Right hindlimb (tissue), 1 donor: Measurements from ENCODE around the gene IRF9.
"Not testable (repeated sequence)": the region's sequence is repeated elsewhere in the genome, so short reads cannot be mapped to it uniquely, and the experiment has no call there.

Experiments used
- DNase-seq: peaks from one replicate; pipeline ENCODE4 v3.0.0-alpha.2; 2018

The IRF9 gene

DNA sequence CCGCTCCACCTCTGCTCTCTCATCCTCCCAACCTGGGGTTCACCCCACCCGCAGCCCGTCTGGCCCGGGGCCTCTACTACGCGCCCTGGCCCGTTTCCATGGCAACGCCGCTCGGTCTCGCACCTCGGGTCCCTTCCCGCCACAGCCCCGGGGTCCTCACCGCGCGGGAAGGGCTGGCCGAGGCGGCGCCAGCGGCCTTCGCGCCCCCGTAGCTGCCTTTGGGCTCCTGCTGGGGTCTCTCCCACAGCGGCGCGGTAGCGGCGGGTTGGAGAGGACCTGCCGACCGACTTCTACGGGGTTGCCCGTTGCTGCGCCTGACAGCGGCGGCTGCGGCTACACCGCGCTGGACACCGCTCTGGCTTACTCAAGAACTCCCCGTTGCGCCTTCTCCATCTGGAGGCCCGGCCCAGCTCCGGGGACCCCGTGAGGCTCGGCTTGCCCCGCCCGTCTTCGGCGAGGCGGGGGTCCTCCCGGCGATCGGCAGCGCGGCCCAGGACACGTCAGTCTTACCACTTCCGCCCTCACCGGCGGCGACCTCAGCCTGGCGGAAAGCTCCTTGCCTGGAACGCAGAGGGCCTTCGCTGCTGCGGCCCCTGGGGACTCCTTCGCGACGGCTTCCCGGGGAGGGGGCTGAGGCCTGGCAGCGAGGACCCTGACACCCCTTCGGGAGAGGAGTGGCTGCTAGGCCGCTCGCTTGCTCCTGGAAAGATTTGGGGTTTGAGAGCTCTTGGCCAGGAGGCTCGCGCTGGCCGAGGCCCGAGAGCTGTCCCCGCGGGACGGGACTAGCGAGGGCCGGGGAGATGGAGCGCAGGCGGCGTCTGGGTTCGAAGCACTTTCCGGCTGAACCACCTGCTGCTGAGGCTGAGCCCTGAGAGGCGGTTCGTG, 34.4 kb downstream of the IRF9 start, which contains the start of gene TM9SF1:
TM9SF1 (minus strand) TSS at position 256 of the 885 bp plus-strand sequence. CDS start 422 bp downstream, outside the sequence.
- peak; percentile 93 for DNase-seq

DNA sequence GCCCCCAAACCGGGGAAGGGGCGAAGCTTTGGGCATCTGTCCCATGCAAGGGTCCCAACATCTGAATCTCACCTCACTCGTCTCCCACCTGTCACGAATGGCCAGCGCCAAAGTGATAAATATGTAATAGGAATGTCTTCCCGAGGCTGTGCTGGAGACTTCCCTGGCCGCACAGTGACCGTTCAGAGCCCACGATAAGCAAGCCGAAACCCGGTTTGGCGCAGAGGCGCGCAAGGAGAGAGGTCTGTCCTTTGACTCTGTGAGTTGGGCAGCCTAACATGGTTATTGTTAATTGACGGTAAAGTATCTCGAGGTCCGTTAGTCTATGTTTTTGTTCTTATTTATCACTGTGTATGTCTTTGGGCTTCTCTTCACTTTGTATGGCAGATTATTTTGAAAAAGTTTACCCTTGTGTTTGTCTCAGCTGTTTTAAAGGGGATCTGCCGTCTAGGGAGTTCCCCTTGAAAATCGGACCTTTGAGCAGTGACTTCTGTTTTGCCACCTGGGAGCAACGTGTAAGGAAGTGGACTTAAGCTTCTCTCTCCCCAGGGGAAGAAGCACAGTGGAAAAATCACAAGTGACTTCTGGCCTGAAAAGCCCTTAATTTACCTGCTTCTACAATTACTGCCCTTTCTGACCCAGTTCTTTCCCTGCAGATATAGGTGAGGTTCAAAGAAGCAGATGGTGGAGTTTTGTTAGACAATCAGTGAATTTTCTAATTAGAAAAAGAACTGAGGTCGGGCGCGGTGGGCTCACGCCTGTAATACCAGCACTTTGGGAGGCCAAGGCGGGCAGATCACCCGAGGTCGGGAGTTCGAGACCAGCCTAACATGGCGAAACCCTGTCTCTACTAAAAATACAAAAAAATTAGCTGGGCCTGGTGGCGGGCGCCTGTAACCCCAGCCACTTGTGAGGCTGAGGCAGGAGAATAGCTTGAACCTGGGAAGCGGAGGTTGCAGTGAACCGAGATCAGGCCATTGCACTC, 35.3 kb downstream of the IRF9 start:
- no peak for DNase-seq

DNA sequence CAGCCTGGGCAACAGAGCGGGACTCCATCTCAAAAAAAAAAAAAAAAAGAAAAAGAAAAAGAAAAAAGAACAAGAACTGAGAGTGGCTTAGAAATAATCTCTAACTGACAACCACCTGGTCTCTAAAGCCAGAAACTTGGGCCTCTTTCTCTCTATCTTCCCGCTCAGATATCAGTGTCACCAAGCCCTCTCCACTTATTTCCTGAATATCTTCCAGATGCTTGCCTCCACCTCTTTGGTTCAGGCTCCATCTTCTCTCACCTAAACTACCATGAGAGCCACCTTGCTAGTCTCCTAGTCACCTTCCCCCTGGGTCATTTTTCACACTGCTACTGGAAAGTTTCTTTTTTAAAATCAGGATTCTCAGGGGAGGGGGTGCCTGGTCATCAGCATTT, 36.0 kb downstream of the IRF9 start:
- DNase-seq: no peak

DNA sequence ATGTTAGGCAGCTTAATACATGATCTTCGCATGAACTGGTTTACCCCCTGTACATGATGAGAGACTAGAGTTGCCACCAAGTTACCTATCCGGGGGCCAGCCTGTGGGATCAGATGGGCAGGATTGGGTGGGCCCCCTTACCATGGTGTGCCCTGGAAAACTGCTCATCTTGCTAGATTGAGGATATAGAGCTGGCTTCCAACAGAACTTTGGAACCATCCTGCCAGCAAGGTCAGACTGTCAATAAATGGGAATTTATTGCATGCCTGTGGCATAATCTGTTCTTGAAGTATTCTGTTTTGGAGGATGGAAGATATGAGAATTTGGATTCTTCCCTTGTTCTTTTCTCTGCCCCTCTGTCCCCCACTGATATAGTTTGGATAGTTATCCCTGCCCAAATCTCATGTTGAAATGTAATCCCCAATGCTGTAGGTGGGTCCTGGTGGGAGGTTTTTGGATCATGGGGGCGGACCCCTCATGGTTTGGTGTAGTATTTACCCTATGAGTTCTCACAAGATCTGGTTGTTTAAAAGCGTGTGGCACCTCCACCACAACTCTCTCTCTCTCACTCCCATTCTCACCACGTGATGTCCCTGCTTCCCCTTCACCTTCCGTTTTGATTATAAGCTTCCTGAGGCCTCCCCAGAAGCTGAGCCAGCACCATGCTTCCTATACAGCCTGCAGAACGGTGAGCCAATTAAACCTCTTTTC, 37.9 kb downstream of the IRF9 start:
- DNase-seq: no peak

DNA sequence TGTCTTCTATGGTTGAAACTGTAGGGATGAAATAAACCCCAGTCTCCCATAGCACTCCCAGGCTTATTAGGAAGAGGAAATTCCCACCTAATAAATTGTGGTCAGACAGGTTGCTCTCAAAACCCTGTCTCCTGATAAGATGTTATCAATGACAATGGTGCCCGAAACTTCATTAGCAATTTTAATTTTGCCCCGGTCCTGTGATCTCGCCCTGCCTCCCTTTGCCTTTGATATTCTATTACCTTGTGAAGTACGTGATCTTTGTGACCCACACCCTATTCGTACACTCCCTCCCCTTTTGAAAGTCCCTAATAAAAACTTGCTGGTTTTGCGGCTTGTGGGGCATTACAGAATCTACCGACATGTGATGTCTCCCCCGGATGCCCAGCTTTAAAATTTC, 41.5 kb downstream of the IRF9 start:
- DNase-seq: not testable (repeated sequence)

DNA sequence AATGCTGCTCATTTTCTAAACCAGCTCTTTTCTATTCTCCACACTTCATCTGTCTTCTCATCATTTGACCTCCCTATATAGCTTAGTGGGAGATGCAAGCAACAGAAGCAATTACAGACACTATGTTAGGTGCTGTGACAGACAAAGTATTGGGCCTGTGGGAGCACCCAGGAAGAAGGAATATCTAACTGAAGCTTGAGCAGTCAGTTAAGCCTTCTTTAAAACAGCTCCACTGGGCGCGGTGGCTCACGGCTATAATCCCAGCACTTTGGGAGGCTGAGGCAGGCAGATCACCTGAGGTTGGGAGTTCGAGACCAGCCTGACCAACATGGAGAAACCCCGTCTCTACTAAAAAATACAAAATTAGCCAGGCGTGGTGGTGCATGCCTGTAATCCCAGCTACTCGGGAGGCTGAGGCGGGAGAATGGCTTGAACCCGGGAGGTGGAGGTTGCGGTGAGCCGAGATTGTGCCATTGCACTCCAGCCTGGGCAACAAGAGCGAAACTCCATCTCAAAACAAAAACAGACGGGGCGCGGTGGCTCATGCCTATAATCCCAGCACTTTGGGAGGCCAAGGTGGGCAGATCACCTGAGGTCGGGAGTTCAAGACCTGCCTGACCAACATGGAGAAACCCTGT, 42.3 kb downstream of the IRF9 start:
- DNase-seq: not testable (repeated sequence)

DNA sequence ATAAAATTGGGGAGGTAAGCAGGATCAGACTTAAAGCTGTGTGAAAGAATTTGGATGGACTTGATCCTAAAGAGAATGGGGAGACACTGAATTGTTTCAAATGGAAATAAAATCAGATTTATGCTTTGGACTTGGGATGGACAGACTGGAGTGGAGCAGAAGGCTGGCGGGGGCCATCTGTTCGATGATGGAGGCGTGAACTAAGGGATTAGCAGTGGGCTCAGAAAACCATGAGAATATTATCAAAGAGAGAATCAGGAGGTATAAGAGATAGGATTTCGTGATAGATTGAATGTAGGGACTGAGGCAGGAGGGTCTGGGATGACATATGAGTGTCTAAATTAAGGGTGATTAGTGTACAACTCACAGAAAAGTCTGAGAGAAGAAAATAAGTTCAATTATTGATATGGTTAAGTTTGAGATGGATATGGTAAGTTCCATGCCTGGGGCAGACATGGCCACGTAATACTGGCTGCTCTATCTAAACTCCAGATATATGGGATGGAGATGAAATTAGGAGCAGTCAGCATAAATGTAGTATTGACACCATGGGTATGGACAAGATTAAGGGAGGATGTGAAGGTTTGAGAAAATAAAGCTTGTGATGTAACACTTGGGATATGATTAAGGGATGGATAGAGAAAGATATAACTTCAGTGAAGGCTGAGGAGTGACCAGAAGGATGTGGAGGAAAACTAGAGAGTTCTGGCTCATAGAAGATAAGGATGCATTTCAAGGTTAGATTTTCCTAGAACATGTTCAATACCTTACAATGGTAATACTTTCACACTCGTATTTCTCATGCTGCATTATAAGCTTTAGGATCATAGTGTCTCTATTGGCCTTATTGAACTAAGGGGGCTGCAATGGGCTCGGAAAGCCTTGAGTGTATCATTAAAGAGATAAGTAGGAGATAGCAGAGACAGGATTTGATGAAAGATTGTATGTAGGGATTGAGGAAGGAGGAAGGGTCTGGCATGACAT, 43.4 kb downstream of the IRF9 start:
- DNase-seq: no peak

DNA sequence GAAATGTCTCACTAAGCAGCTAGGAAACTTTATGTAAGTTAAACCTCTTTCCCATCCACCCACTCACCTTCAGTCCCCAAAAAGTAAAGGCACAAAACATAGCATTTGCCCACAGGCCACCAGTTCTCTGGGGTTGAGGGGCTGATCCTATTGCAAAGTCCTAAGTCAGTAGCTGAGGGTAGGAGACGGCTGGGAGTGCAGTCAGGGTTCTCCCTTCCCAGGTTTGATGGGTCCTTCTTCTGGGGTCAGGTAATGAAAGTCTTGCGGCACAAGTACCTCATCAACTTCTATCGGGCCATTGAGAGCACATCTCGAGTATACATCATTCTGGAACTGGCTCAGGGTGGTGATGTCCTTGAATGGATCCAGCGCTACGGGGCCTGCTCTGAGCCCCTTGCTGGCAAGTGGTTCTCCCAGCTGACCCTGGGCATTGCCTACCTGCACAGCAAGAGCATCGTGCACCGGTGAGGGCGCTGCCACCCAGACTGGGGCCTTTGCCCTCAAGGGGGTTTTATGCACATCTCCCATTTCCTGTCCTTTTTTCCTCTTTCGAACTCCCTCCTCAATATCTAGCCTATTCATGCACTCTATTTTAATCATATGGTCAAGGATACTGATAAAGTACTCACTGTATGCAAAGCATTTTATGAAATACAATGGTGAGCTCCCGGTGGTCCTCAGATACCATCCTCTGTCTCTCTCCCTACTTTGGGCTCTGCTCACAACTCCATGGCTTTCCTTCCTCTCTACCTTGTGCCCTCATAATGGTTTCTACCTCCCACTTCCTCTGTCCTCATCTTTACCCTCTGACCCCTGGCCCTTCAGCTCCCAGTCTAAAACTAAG, 45.4 kb downstream of the IRF9 start:
- DNase-seq: no peak

DNA sequence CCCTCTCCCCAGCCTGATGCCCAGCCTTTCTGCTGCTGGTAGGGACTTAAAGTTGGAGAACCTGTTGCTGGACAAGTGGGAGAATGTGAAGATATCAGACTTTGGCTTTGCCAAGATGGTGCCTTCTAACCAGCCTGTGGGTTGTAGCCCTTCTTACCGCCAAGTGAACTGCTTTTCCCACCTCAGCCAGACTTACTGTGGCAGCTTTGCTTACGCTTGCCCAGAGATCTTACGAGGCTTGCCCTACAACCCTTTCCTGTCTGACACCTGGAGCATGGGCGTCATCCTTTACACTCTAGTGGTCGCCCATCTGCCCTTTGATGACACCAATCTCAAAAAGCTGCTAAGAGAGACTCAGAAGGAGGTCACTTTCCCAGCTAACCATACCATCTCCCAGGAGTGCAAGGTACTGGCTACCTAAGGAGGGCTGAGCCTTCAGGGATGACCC, 46.1 kb downstream of the IRF9 start:
- no peak for DNase-seq

DNA sequence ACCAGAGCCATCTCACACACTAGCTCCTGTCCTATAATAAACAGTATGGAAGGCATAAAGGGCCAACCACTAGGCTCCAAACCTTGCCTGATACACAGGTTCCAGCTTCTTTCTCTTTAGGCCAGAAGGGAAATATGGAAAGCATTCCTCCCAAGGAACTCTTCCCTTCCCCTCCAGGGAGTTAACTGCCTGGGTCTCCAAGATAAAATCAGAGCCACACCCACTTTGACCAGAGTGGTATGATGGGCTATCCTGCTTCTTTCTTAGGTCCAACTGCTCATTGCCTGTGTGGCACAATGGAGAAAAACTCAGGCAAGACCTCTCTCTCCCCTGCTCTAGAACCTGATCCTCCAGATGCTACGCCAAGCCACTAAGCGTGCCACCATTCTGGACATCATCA, 46.6 kb downstream of the IRF9 start:
- no peak for DNase-seq

DNA sequence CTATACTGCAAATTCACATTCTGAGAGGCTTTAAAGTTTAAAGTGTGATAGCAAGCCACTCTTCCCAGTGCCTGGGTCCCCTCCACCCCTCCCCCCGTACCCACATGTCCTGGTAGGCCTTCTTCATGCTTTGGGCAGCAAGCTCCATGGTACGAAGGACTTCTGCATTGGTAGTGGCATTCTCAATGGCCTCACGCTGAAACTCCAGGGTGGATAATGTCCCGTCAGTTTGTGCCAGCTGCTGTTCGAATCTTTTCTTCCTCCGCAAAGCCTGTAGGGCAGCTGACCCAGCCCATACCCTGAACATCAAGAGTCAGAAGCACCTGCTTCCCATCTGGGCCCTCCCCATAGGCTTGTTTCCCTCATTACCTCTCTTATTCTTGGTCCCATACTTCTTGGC, 50.2 kb downstream of the IRF9 start:
- DNase-seq: no peak

DNA sequence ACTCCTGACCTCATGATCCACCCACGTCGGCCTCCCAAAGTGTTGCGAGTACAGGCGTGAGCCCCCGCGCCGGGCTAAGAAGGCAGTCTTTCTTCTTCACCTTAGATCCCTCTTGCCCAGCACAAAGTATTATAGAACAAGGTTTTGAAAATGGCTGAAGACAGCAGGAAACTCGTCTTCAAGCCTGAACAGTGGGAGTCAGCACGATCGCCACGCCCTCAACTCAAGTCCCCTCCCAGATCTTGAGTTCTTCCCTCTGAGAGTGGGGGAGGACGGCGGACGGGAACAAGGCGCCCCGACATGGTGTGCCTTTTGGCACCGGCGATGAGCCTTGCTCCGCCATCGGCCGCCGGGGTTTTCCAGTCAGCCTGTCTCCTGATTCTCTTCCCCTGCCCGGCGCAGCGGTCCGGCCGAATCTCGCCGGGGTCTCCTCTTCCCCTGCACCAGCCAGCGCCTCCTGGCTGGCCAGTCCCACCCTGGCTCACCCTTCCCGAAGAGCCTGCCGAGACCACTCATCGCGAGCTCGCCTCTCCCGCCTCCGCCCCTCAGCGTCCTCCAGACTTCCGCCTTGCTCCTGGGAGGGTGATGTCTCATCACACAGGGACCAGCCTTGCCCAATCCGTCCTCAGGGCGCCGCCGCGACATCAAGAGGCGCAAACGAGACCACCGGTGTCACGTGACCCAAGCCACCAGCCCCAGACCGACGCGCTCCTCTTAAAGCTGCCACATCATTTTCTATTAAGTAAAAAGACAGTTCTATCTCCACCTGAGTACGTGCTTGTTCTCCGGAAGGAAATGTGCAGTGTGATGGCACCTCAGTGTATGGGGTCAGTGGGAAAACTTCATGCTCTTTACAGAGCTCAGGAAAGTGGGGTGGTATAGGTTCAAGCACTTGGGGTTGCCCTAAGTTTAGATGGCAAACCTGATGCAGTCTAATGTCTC, 52.1 kb downstream of the IRF9 start, which contains the start of gene CHMP4A:
CHMP4A (minus strand) TSS at position 565 of the 942 bp plus-strand sequence; CDS start at position 516, 49 bp downstream.
- peak; percentile 98 for DNase-seq

DNA sequence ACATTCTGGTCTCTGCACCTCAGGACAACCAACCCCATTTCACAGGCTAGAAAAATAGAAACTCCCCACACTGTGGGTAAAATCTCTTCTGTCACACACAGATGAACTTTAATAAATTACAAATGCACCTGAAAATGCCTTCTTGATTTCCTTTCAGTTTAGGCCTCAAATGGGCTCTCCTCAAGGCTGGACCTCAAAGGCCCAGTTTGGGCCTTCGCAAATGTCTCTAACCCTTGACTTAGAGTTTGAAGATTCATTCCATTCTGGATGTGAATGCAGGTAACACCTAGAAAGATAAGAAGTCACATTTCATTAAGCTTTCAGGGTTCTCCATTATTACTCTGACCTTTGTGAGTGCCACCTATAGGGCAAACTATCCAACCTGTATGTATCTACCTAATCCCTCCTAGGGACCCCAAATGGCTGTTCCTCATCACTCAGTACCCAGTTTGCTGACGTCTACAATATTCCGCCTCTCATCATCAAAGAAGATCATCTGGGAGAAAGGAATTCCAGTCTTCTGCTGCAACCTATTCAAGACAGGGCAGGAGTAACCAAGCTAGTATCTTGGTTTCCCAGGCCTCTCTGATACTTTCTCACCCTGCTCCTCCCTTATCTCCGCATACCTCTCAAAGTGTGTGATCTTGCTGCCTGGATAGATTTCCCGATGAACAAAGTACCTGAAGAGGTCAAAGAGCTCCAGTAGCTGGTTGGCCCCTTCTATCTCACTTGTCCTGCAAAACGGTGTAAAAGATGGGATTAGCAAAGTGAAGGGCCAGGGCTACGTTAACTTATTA, 53.0 kb downstream of the IRF9 start:
- DNase-seq: no peak

DNA sequence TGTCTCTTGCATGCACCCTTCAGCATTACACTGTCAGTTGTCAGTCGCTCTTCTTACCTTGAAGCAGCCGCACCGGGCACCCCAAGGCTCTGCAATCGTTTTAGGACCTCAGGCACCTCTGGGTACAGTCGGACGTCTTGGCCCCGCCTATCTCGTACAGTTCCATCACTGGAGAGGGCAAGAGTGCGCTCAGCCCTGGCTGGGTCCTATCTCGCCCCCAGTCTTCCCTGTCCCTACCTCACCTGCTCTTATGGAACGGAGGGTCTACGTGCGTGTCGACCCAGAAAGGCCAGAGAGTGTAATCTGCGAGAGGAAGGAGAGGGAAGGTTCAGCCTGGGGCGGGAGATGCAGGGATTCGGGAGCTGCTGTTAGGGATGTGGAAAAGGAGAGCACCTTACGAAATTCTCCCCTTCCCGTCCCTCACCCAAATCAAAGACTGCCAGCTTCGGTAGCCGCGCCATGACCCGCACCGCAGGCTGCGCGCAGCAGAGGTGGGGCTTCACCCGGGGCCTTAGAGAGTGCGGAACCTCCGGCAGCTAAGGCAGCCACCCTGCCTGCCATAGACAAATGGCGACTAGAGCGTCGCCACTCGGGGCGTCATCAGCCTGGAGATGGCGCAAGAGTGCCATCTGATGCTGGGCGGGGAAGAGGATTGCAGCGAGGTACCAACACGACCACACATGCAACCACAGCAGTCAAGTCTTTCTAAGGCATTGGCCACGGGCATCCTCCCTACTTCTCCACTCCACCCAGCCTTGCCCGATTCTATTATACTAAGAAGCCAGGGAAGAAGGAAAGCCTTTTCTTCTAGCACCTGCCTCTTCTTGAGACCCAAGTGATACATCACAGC, 54.7 kb downstream of the IRF9 start, which contains the start of gene MDP1:
MDP1 (minus strand) TSS at position 572 of the 850 bp plus-strand sequence; CDS start at position 461, 111 bp downstream.
- peak; percentile 89 for DNase-seq
